ENCODE measurements around the gene MOCS2.
"Not testable (repeated sequence)": the region's sequence is repeated elsewhere in the genome, so short reads cannot be mapped to it uniquely, and the experiment has no call there.

MOCS2 gene, protein sequence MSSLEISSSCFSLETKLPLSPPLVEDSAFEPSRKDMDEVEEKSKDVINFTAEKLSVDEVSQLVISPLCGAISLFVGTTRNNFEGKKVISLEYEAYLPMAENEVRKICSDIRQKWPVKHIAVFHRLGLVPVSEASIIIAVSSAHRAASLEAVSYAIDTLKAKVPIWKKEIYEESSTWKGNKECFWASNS

DNA sequence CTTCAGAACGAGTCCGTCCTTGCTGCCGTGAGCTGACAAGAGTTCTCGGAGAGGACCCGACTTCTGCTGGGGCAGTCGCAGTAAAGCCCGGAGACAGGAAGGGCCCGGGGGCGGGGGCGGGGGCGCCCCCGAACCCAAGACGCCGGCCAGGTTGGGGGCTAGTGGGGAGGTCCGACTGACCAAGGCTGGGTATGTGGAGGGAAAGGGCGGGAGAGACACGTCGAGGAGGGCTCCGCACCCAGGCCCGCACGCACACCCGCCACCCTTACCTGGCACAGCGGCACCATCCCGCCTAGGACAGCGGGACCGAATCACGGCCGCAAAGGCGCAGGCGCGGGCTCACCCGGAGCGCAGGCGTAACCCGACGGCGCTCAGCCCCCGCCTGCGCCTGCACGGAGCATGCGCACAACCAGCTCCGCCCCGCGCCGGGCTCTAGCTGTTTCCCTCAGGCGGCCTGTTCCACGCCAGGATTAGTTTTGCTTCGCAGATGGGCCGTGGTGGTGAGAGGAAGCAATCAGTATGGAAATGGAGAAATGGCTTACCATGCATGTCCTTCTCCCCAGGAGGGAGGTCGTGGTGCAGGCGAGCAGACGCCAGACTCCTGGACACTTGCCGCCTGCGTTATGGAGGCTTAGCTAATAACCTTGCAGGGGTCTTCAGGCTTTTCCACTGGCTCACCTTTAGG lies at the start of gene MOCS2:
TSS of gene MOCS2 (minus strand) at position 315 of the 685 bp plus-strand sequence. CDS start 2,583 bp downstream, outside the sequence.
- DNase-seq, result peak; percentile 95

- DNase-seq, result peak; percentile 35
These were observed 42.3 kb upstream of the MOCS2 start for GRCh38 chr5:53151713-53152458.

DNA sequence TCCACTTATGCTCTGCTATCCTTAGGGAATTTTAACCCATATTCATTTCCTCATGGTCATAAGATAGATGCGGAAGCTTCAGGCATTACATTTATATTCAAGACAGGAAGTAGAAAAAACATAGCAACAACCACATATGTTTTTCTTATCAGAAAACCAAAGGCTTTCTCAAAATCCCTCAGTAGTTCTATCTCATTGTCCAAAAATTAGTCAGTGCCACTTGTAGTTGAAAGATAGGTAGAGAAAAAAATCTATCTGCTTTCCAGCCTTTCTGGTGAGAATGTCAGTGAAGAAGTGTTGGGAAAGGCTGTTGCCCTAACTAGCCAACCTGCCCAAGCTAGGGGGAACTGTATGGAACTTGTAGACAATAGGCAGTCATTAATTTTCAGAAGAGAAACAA lies 23.5 kb upstream of the MOCS2 start:
- no peak for DNase-seq

- DNase-seq, result no peak
These were observed 20.7 kb upstream of the MOCS2 start for GRCh38 chr5:53130266-53130665.

GRCh38 chr5:53128481-53128880 lies 18.9 kb upstream of the MOCS2 start:
- DNase-seq, result no peak

GRCh38 chr5:53127107-53127506 lies 17.6 kb upstream of the MOCS2 start:
- no peak for DNase-seq

GRCh38 chr5:53126521-53126920 lies 17.0 kb upstream of the MOCS2 start:
- DNase-seq, result no peak

GRCh38 chr5:53123702-53124101 lies 14.1 kb upstream of the MOCS2 start:
- DNase-seq, result no peak

- DNase-seq, result no peak
These were observed 10.6 kb upstream of the MOCS2 start for GRCh38 chr5:53120165-53120564.

- DNase-seq, result no peak
These were observed 9.3 kb upstream of the MOCS2 start for GRCh38 chr5:53118879-53119278.

GRCh38 chr5:53116597-53116996 lies 7.0 kb upstream of the MOCS2 start:
- DNase-seq, result no peak

DNA sequence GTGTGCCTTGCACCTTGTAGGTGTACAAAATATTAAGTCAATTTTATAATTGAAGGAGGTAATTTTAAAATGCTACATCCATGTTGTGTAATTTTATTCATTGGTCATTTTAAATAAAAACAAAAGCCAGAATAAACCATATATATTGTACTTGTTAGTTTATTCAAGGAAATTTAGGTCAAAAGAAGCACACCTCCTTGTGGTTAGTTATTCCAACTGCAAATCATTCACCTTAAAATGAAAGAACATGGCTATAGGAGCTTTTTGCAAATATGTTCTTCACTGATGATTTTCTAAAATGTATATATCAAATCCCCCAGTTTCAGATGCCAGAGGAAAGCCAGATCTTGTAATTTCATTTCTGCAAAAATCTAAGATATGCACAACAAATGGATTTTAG lies 5.4 kb upstream of the MOCS2 start:
- no peak for DNase-seq

GRCh38 chr5:53113947-53114346 lies 4.4 kb upstream of the MOCS2 start:
- DNase-seq, result no peak

DNA sequence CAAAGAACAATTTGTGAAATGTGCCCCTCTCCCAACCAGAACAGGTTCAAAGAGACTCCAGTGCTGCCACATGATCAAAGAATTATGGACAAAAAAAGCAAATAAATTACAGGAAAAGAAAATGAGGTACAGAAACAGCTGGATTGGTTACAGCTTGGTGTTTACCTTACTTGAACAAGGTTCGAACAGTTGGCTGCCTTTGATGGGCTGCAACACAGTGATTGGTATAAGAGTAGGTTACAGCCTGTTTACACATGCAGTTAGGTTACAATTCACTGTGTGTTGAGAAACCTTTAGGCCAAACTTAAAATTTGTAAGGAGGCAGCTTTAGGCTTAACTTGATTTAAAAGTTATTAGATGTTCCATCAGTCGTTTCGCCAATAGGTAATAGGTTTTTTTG lies 3.4 kb upstream of the MOCS2 start:
- DNase-seq, result no peak

DNA sequence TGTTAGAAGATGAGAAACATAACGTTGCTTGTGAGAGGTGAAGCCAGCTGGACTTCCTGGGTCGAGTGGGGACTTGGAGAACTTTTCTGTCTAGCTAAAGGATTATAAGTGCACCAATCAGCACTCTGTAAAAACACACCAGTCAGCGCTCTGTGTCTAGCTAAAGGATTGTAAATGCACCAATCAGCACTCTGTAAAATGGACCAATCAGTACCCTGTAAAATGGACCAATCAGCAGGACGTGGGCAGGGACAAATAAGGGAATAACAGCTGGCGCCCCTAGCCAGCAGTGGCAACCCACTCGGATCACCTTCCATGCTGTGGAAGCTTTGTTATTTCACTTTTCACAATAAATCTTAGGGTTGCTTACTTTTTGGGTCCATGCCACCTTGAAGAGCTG lies 2.8 kb upstream of the MOCS2 start:
- DNase-seq, result not testable (repeated sequence)

- no peak for DNase-seq
These were observed 1.6 kb upstream of the MOCS2 start for GRCh38 chr5:53111139-53111538.

DNA sequence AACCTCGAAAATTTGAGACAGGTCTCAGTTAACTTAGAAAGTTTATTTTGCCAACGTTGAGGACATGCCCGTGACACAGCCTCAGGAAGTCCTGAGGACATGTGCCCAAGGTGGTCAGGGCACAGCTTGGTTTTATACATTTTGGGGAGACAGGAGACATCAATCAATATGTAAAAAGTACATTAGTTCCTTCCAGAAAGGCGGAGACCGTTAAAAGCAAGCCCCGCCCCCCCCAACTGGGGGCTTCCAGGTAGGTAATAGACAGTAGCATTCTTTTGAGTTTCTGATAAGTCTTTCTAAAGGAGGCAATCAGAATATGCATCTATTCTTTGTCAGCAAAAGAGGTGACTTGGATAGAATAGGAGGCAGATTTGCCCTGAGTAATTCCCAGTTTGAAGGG lies 599 bp upstream of the MOCS2 start:
- no peak for DNase-seq

- DNase-seq, result no peak
These were observed 508 bp downstream of the MOCS2 start for GRCh38 chr5:53109056-53109442.

- DNase-seq, result no peak
These were observed 3.8 kb downstream of the MOCS2 start for GRCh38 chr5:53105611-53106300.

GRCh38 chr5:53100606-53101005 lies 9.0 kb downstream of the MOCS2 start:
- DNase-seq, result no peak

DNA sequence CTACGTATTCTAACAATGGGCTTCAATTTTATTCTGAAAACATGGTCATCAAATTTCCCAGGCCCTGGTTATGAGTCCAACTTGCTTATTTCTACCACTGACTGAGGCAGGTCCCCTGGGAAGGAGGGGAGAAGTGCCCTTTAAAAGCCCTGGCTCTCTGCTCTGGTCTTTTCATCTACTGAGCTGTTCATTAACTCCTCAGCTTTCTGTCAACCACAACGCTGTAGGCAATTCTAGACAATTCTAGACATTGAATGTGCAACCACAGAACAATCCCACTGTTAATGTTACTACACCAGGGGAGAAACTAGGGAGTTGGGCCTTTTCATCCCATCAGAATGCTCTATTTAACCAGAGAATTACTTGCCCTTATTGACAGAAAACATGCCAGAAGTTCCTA lies 10.0 kb downstream of the MOCS2 start:
- no peak for DNase-seq

- peak; percentile 79 for DNase-seq
These were observed 13.5 kb downstream of the MOCS2 start for GRCh38 chr5:53095931-53096525.

DNA sequence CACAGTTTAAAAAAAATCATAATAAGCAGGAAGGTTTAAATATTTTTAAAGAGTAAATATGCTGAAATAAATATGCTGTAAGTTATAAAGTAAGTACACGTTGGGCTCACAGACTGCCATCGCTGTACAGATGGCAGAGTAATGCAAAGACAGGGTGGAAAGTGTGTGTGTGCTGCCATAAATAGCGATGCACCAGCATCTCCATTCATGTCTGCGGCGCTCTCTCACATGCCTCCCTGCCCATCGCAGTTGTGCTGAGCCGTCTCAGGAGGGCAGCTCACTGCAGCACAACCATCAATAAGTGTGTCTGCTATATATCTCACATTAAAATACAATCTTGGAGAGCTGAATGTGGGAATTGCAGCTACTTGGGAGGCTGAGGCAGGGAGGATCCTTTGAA lies 14.3 kb downstream of the MOCS2 start:
- DNase-seq, result peak; percentile 44

Measured in femur (tissue), 1 donor.